Measurements from ENCODE around the gene CNIH2. TPM values are rescaled to one million over a fixed set of nuclear protein-coding genes. Genes with fewer than 3 reads are reported as not detected.

Gene CNIH2
- total and polyA plus RNA-seq, 2 of the 13 experiments (the other 11 are each of a cell fraction or from before 2014, with no cell fraction given), result 0.60 to 0.69 TPM

DNA sequence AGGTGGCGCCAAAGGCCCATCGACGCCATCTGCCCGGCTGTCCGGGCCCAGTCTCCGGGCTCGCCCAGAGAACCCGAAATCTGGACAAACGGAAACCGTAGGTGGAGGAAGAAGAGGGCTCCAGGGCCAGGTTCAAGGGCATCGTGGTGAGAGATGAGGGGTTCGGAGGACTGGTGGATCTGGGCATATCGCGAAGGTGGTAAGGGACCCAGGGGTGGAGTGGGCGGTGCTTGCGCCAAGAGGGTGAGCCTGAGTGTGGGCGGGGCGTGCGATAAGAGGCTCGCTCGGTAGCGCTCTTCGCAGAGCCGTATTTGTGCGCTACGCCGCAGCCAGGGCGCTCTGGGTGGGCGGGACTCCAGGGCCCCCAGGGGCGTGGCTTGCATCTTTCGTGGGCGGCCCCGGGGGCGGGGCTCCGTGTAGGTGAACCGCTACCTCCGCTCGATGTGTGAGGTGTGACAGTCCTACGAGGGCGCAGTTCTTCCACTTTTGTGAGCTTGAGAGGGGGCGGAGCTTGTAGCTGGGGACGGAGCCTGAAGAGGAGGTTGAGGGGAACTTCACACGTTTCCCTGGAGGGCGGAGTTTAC lies 34.1 kb downstream of the CNIH2 start:
- H3K9ac ChIP-seq (ENCODE audit: insufficient read depth, low read depth, low read length), result peak overlapping the region; percentile 72
- intact Hi-C loops (cut with micrococcal nuclease; ENCODE audit: unreplicated experiment), result loop anchor here (1.0 to 10.0 kb wide), 4 partner anchors 16 to 90 kb away; partner anchors contain the start of gene RIN1
- FAIRE-seq (no peak), DNase-seq (ENCODE audit: low spot score) (peak; percentile 95), ATAC-seq (peak; percentile 69)
- H3K4me2 ChIP-seq (ENCODE audit: low read depth, low read length), result peak overlapping the region; percentile 97
- in situ Hi-C loops (cut with HindIII; ENCODE audit: extremely low pct_ligation_motif_present, low pct_unique_long_range_greater_than_20kb), result no loop called here
- no peaks in the 10 kb centered on the region for H3K36me3 ChIP-seq (replicated peaks in 1 of 2; ENCODE audit: control insufficient read depth in 1 of 2, insufficient read depth in 2 of 2, low read length in 2 of 2)
- peak overlapping the region; percentile 94 for H2AFZ ChIP-seq (ENCODE audit: low read length)
- no peaks in the 10 kb centered on the region for H3K79me2 ChIP-seq (ENCODE audit: insufficient read depth, low read length)
- H3K27ac ChIP-seq (ENCODE audit: extremely low read length, insufficient read depth, low read length), result peak overlapping the region; percentile 97
- no peaks in the 10 kb centered on the region for H4K20me1 ChIP-seq (ENCODE audit: insufficient read depth, low read length)
- ChIA-PET CTCF (ENCODE audit: low intra/inter-chr PET ratio, low total read pairs) (interaction anchor here (1.2 to 4.2 kb wide), 7 partner anchors 10 to 77 kb away, joined by 3 to 68 read pairs (median 4); partner anchors contain the start of gene RIN1), POLR2A (interaction anchor here (0.7 to 5.2 kb wide), 32 partner anchors 10 to 454 kb away, joined by 3 to 121 read pairs (median 8); partner anchors contain the start of genes B4GAT1, BANF1, CCDC85B and CFL1)
- peaks cover 0 to 3% of the 10 kb centered on the region in 2 experiments; a peak in 1 of 5 replicates for H3K27me3 ChIP-seq (ENCODE audit: control insufficient read depth in 1 of 2, insufficient read depth in 2 of 2, low read length in 2 of 2)
- 0% methylated on average over 10 of the region's 44 CpGs for WGBS (ENCODE audit: low lambda C conversion rate)
- peaks cover 42% of the 10 kb centered on the region for H3K4me1 ChIP-seq (ENCODE audit: insufficient read depth, low read length)
- peak overlapping the region; percentile 57 to 78 (median 59); a peak in 5 of 6 replicates for H3K4me3 ChIP-seq (replicated peaks in 1 of 3; ENCODE audit: insufficient read depth in 1 of 3, low read depth in 2 of 3, low read length in 3 of 3)
- no TSS peak for BruUV-seq (replicated peaks)
- H3K9me3 ChIP-seq (ENCODE audit: low read length), result no peaks in the 10 kb centered on the region
- TF ChIP-seq YEATS4 (CRISPR knock-in tag; IDR thresholded peaks at IDR 0.05; ENCODE audit: borderline replicate concordance) (0 out of 2 replicates have a peak, but pooled peaks have one; percentile 2), HNRNPL (IDR thresholded peaks at IDR 0.05; ENCODE audit: low read depth, low read length) (0 out of 2 replicates have a peak, but pooled peaks have one; percentile 68), HCFC1 (IDR thresholded peaks at IDR 0.05; ENCODE audit: low read depth, low read length) (no peak), ELK4 (CRISPR knock-in tag; IDR thresholded peaks at IDR 0.05; ENCODE audit: borderline replicate concordance) (no peak), SNRNP70 (IDR thresholded peaks at IDR 0.05; ENCODE audit: low read depth, low read length) (no peak), YEATS2 (CRISPR knock-in tag; IDR thresholded peaks at IDR 0.05; ENCODE audit: borderline replicate concordance) (no peak; the same call in 1 of the 2 replicates), ZNF180 (CRISPR knock-in tag; IDR thresholded peaks at IDR 0.05; ENCODE audit: borderline replicate concordance, low read depth) (no peak), ZEB1 (IDR thresholded peaks at IDR 0.05; ENCODE audit: insufficient replicate concordance, low read depth) (no peak), ZNF12 (CRISPR knock-in tag; IDR thresholded peaks at IDR 0.05) (peak; percentile 29; the same call in 1 of the 2 replicates), ZNF224 (CRISPR knock-in tag; IDR thresholded peaks at IDR 0.05) (no peak)
- TF ChIP-seq, protein P1, sequence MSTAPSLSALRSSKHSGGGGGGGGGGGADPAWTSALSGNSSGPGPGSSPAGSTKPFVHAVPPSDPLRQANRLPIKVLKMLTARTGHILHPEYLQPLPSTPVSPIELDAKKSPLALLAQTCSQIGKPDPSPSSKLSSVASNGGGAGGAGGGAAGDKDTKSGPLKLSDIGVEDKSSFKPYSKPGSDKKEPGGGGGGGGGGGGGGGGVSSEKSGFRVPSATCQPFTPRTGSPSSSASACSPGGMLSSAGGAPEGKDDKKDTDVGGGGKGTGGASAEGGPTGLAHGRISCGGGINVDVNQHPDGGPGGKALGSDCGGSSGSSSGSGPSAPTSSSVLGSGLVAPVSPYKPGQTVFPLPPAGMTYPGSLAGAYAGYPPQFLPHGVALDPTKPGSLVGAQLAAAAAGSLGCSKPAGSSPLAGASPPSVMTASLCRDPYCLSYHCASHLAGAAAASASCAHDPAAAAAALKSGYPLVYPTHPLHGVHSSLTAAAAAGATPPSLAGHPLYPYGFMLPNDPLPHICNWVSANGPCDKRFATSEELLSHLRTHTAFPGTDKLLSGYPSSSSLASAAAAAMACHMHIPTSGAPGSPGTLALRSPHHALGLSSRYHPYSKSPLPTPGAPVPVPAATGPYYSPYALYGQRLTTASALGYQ (CRISPR knock-in tag; IDR thresholded peaks at IDR 0.05), result no peak
- TF ChIP-seq, protein P2, sequence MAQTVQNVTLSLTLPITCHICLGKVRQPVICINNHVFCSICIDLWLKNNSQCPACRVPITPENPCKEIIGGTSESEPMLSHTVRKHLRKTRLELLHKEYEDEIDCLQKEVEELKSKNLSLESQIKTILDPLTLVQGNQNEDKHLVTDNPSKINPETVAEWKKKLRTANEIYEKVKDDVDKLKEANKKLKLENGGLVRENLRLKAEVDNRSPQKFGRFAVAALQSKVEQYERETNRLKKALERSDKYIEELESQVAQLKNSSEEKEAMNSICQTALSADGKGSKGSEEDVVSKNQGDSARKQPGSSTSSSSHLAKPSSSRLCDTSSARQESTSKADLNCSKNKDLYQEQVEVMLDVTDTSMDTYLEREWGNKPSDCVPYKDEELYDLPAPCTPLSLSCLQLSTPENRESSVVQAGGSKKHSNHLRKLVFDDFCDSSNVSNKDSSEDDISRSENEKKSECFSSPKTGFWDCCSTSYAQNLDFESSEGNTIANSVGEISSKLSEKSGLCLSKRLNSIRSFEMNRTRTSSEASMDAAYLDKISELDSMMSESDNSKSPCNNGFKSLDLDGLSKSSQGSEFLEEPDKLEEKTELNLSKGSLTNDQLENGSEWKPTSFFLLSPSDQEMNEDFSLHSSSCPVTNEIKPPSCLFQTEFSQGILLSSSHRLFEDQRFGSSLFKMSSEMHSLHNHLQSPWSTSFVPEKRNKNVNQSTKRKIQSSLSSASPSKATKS (CRISPR knock-in tag; IDR thresholded peaks at IDR 0.05), result no peak
- TF ChIP-seq, protein P3, sequence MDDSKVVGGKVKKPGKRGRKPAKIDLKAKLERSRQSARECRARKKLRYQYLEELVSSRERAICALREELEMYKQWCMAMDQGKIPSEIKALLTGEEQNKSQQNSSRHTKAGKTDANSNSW (CRISPR knock-in tag; IDR thresholded peaks at IDR 0.05; ENCODE audit: borderline replicate concordance), result no peak
- TF ChIP-seq, protein P4, sequence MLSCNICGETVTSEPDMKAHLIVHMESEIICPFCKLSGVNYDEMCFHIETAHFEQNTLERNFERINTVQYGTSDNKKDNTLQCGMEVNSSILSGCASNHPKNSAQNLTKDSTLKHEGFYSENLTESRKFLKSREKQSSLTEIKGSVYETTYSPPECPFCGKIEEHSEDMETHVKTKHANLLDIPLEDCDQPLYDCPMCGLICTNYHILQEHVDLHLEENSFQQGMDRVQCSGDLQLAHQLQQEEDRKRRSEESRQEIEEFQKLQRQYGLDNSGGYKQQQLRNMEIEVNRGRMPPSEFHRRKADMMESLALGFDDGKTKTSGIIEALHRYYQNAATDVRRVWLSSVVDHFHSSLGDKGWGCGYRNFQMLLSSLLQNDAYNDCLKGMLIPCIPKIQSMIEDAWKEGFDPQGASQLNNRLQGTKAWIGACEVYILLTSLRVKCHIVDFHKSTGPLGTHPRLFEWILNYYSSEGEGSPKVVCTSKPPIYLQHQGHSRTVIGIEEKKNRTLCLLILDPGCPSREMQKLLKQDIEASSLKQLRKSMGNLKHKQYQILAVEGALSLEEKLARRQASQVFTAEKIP (CRISPR knock-in tag; IDR thresholded peaks at IDR 0.05; ENCODE audit: borderline replicate concordance), result no peak

Measured in HepG2 (cell line).